Endodermal cell (in vitro differentiated cells): ENCODE measurements around the gene PHC2. TPM values are rescaled to one million over a fixed set of nuclear protein-coding genes. Genes with fewer than 3 reads are reported as not detected.

ENCODE experiments used
- DNase-seq: peaks from one replicate; pipeline ENCODE4 v3.0.0-alpha.2; 2017
- H3K27ac ChIP-seq: 2 replicates; pipeline ENCODE4 v1.5.1; 2013; ENCODE audit warnings: mild to moderate bottlenecking, low read depth, low read length, moderate library complexity
- H3K27me3 ChIP-seq: 2 replicates; pipeline ENCODE4 v1.6.1; 2013; ENCODE audit warnings: mild to moderate bottlenecking, low read length, moderate library complexity; ENCODE audit not compliant: insufficient read depth, control insufficient read depth, poor library complexity, severe bottlenecking
- H3K36me3 ChIP-seq: 2 replicates; pipeline ENCODE4 v1.7.0; 2013; ENCODE audit warnings: mild to moderate bottlenecking, low read length, moderate library complexity; ENCODE audit not compliant: control insufficient read depth, insufficient read depth
- H3K4me1 ChIP-seq: one replicate; pipeline ENCODE4 v1.7.0; 2013; ENCODE audit warnings: low read length; ENCODE audit not compliant: control insufficient read depth, insufficient read depth
- H3K4me3 ChIP-seq: 2 replicates; pipeline ENCODE4 v1.5.1; 2013; ENCODE audit warnings: mild to moderate bottlenecking, low read length, moderate library complexity
- H3K9ac ChIP-seq: 2 replicates; pipeline ENCODE4 v1.6.1; 2013; ENCODE audit warnings: mild to moderate bottlenecking, low read length, moderate library complexity; ENCODE audit not compliant: poor library complexity, severe bottlenecking; ENCODE audit errors: extremely low read depth
- H3K9me3 ChIP-seq: 2 replicates; pipeline ENCODE4 v1.6.1; 2013; ENCODE audit warnings: mild to moderate bottlenecking, low read length, moderate library complexity; ENCODE audit not compliant: control insufficient read depth
- H3K27ac Mint-ChIP-seq: 2 replicates; pipeline ENCODE4 v1.8.0; 2020; ENCODE audit warnings: mixed read lengths
- H3K27me3 Mint-ChIP-seq: 2 replicates; pipeline ENCODE4 v1.8.0; 2021; ENCODE audit warnings: mild to moderate bottlenecking, mixed read lengths; ENCODE audit not compliant: insufficient read depth
- H3K36me3 Mint-ChIP-seq: 2 replicates; pipeline ENCODE4 v1.8.0; 2020; ENCODE audit warnings: low read depth, mixed read lengths
- H3K4me1 Mint-ChIP-seq: 2 replicates; pipeline ENCODE4 v1.8.0; 2020; ENCODE audit warnings: mixed read lengths
- H3K4me3 Mint-ChIP-seq: 2 replicates; pipeline ENCODE4 v1.8.0; 2020; ENCODE audit warnings: mild to moderate bottlenecking, moderate library complexity, mixed read lengths
- H3K9me3 Mint-ChIP-seq: 2 replicates; pipeline ENCODE4 v1.8.0; 2020; ENCODE audit warnings: mild to moderate bottlenecking, mixed read lengths
- CTCF ChIP-seq: fragments of 200-600 bp; sonication (generic); conservative IDR thresholded peaks from 2 replicates; pipeline ENCODE4 v1.5.0; 2021; ENCODE audit warnings: antibody characterized with exemption, mild to moderate bottlenecking
- WGBS, 2 experiments: methylation state at CpG; one replicate each; pipeline versions ENCODE4 v1.1.5 to v1.1.7; 2013; ENCODE audit warnings: missing lambda C conversion rate in 2 of 2, mixed read lengths in 1 of 2; ENCODE audit not compliant: insufficient coverage in 1 of 2, insufficient read length in 1 of 2; 5-methylcytosine and 5-hydroxymethylcytosine counted together
- total RNA-seq, 2 donors: library from RNA; stranded (reverse); fragmentation: NEBNext Ultra II Directional in 1 of 2; extraction: Animal tissue kit (Norgen Biotek cat#: 25700) in 1 of 2; gene quantifications; 2 replicates in 1 of 2; 3 replicates in 1 of 2; pipeline ENCODE4 v1.2.1, GENCODE V29; 2021

The PHC2 gene
- total RNA-seq, 2 donors from 2014 or later: 32.1 to 43.9 TPM

- Histone ChIP-seq H3K27ac (no peak overlapping the region), H3K27me3 (no peaks in the 10 kb centered on the region), H3K4me3 (no peak overlapping the region), H3K36me3 (peaks cover 26% of the 10 kb centered on the region), H3K9ac (no peak overlapping the region), H3K4me1 (peaks cover 49% of the 10 kb centered on the region), H3K9me3 (no peaks in the 10 kb centered on the region)
- peaks cover 65% of the 10 kb centered on the region for H3K4me1 Mint-ChIP-seq
- H3K36me3 Mint-ChIP-seq: peaks cover 25% of the 10 kb centered on the region
- H3K4me3 Mint-ChIP-seq: no peak overlapping the region
- no peak for TF ChIP-seq CTCF
- H3K9me3 Mint-ChIP-seq: no peaks in the 10 kb centered on the region
- peak overlapping the region; percentile 98 for H3K27ac Mint-ChIP-seq
- peaks cover 45% of the 10 kb centered on the region for H3K27me3 Mint-ChIP-seq
- WGBS, 2 experiments: 70 to 75% methylated on average over 5 to 6 of the region's 6 CpGs
- no peak for DNase-seq
Measured at GRCh38 chr1:33337441-33337840, 93.5 kb downstream of the PHC2 start.

- H3K4me1 Mint-ChIP-seq: peaks cover 57% of the 10 kb centered on the region
- WGBS, 2 experiments: 81% methylated on average over 9 of the region's 9 CpGs; no CpG with 5 or more reads in 1 of the 2 experiments
- H3K4me3 Mint-ChIP-seq: no peak overlapping the region
- no peak overlapping the region for H3K9ac ChIP-seq
- no peak for TF ChIP-seq CTCF
- no peaks in the 10 kb centered on the region for H3K9me3 ChIP-seq
- H3K27ac ChIP-seq: no peak overlapping the region
- DNase-seq: no peak
- H3K36me3 Mint-ChIP-seq: peaks cover 33% of the 10 kb centered on the region
- H3K4me3 ChIP-seq: no peak overlapping the region
- no peak overlapping the region for H3K27ac Mint-ChIP-seq
- H3K27me3 ChIP-seq: no peaks in the 10 kb centered on the region
- peaks cover 44% of the 10 kb centered on the region for H3K4me1 ChIP-seq
- peaks cover 47% of the 10 kb centered on the region for H3K27me3 Mint-ChIP-seq
- no peaks in the 10 kb centered on the region for H3K9me3 Mint-ChIP-seq
- peaks cover 34% of the 10 kb centered on the region for H3K36me3 ChIP-seq
Measured at GRCh38 chr1:33336580-33336979, 94.3 kb downstream of the PHC2 start.

GRCh38 chr1:33335020-33335419, 95.9 kb downstream of the PHC2 start:
- TF ChIP-seq CTCF: no peak
- H3K4me1 ChIP-seq: peaks cover 31% of the 10 kb centered on the region

More at GRCh38 chr1:33335020-33335419, 95.9 kb downstream of the PHC2 start:
- Mint-ChIP-seq H3K4me3 (no peak overlapping the region), H3K27ac (no peak overlapping the region), H3K27me3 (peaks cover 42% of the 10 kb centered on the region), H3K9me3 (no peaks in the 10 kb centered on the region), H3K36me3 (peaks cover 49% of the 10 kb centered on the region), H3K4me1 (peaks cover 42% of the 10 kb centered on the region)
- Histone ChIP-seq H3K9ac (no peak overlapping the region), H3K36me3 (peaks cover 46% of the 10 kb centered on the region), H3K27ac (no peak overlapping the region), H3K4me3 (peak overlapping the region; percentile 21), H3K27me3 (no peaks in the 10 kb centered on the region), H3K9me3 (no peaks in the 10 kb centered on the region)
- 74 to 94% methylated on average over 3 to 4 of the region's 4 CpGs for WGBS, 2 experiments
- DNase-seq: no peak
